ENCODE measurements around the gene RAB11A.

RAB11A gene

DNA sequence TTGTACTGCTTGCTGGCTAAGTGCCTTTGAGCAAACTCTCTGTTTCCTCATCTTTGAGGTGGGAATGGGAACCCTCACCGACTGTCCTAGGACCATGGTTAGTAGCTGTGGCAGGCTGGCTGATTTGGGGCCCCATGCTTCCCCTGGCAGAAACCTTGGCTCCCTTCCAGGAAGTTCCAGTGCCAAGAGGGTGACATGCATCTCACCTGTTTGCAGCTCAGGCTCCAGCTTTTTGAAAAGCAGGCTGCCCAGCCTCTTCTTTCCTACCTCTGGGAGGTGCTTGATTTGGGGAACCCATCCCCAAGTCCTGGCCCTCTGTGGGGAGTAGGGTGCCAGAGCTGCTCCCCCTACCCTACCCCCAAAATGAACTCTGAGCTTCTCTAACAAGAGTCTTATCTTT is 50.8 kb downstream of the RAB11A start:
- no peak for DNase-seq (ENCODE audit: low read depth, low spot score)
- in situ Hi-C loops (cut with HindIII; ENCODE audit: low sequenced_read_pairs) = no loop called here
- no peak overlapping the region for H3K4me3 ChIP-seq (ENCODE audit: low read depth, low read length)
- TF ChIP-seq, protein P1, sequence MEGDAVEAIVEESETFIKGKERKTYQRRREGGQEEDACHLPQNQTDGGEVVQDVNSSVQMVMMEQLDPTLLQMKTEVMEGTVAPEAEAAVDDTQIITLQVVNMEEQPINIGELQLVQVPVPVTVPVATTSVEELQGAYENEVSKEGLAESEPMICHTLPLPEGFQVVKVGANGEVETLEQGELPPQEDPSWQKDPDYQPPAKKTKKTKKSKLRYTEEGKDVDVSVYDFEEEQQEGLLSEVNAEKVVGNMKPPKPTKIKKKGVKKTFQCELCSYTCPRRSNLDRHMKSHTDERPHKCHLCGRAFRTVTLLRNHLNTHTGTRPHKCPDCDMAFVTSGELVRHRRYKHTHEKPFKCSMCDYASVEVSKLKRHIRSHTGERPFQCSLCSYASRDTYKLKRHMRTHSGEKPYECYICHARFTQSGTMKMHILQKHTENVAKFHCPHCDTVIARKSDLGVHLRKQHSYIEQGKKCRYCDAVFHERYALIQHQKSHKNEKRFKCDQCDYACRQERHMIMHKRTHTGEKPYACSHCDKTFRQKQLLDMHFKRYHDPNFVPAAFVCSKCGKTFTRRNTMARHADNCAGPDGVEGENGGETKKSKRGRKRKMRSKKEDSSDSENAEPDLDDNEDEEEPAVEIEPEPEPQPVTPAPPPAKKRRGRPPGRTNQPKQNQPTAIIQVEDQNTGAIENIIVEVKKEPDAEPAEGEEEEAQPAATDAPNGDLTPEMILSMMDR (IDR thresholded peaks at IDR 0.05; ENCODE audit: low read depth, low read length) = no peak

DNA sequence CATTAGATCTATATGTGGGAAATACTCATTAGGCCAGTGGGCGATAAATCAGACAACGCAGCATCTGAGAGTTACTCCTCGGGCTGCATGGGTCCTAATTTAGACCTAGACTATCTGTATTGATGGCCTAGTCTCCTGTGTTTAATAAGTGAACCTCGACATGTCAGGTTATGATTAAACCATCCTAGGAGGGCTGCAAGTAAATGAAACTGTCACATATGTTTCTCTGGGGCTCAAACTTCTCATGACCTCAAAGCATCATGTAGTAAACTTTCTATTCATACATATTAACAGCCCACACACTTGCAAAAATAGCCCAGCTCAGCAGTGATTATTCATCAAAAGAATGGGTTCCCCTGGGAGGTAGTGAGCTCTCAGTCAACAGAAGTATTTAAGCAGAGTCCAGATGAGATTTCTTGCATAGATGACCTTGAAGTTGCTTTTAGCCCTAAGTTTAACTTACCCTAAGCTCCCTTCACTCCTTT is 51.6 kb downstream of the RAB11A start:
- no peak for DNase-seq (ENCODE audit: low read depth, low spot score)
- TF ChIP-seq, protein P1 (IDR thresholded peaks at IDR 0.05; ENCODE audit: low read depth, low read length) = no peak
- no peak overlapping the region for H3K4me3 ChIP-seq (ENCODE audit: low read depth, low read length)
- in situ Hi-C loops (cut with HindIII; ENCODE audit: low sequenced_read_pairs) = no loop called here

DNA sequence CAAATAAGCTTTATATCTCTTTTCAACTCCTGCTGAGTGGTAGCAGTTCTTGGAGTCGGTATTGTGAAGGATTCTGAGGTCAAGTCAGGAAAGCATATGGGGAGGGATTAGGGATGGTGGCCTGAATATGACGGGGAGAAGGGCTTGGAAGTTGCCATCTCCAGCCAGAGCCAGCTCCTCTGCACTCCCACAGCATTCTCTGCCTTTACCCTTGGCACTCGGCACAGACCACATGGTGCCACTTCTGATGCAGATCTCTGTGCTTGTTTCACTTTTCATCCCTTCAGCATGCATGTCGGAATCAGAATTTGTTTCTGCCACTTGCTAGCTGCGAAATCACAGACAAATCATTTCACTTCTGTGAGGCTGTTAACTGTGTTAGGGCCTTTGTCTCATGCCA is 52.5 kb downstream of the RAB11A start:
- no peak for DNase-seq (ENCODE audit: low read depth, low spot score)
- in situ Hi-C loops (cut with HindIII; ENCODE audit: low sequenced_read_pairs) = no loop called here
- TF ChIP-seq, protein P1 (IDR thresholded peaks at IDR 0.05; ENCODE audit: low read depth, low read length) = no peak
- H3K4me3 ChIP-seq (ENCODE audit: low read depth, low read length) = no peak overlapping the region

DNA sequence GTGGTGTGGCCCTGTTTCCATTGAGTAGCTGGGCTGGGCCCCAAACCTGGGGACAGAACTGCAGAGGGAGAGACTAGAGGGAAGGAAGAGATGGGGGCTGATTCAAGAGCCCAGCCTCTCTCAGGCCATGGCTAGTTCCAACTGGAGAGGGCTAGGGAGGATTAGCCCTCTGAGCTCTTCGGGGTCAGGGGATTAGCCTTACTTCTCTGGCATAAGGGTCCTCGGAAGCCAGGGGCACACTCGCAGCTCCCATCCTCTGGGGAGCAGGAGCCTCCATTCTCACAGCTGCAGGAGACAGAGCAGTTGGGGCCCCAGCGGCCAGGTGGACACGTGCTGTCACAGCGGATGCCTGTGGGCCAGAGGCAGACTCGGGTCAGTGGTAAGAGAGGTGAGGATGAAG is 53.3 kb downstream of the RAB11A start:
- in situ Hi-C loops (cut with HindIII; ENCODE audit: low sequenced_read_pairs) = no loop called here
- no peak overlapping the region for H3K4me3 ChIP-seq (ENCODE audit: low read depth, low read length)
- DNase-seq (ENCODE audit: low read depth, low spot score) = no peak
- TF ChIP-seq, protein P1 (IDR thresholded peaks at IDR 0.05; ENCODE audit: low read depth, low read length) = no peak

DNA sequence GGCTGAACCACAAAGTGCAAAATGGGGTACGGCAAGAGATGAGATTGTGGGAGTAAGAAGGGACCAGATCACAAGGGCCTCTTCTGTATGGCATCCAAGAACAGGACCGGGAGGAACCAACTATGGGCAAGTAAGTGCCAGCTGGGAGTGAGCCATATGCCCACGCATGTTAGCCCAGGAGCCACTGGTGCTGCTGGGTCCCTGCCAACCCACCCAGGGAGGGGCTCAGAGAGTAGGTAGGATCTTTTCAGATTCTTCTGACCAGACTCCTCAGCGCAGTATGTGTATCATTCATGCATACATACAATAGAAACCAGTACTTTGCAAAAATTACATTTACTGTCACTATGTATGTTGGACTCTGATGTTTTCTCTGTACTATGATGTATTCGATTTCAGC is 54.0 kb downstream of the RAB11A start:
- no peak overlapping the region for H3K4me3 ChIP-seq (ENCODE audit: low read depth, low read length)
- TF ChIP-seq, protein P1 (IDR thresholded peaks at IDR 0.05; ENCODE audit: low read depth, low read length) = no peak
- in situ Hi-C loops (cut with HindIII; ENCODE audit: low sequenced_read_pairs) = no loop called here
- DNase-seq (ENCODE audit: low read depth, low spot score) = no peak

DNA sequence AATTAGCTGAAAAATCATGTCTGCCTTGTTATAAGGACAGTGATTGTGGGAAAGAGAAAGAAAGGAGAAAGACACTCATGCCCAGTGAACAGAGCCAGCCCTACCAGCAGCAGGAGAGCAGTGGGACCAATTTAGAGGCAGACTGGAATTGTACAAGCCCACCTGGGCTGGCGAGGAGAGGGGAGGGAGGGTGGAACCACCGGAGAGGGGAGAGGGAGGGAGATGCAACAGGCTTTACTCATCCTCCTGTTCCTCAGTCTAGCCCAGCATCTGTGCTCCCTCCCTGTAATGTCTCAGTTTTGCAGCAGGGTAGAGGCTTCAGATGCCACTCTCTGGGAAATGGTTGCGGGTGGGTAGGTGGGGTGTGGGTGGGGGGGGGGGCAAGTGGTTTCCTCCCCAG is 54.7 kb downstream of the RAB11A start:
- no peak overlapping the region for H3K4me3 ChIP-seq (ENCODE audit: low read depth, low read length)
- in situ Hi-C loops (cut with HindIII; ENCODE audit: low sequenced_read_pairs) = no loop called here
- TF ChIP-seq, protein P1 (IDR thresholded peaks at IDR 0.05; ENCODE audit: low read depth, low read length) = no peak

DNA sequence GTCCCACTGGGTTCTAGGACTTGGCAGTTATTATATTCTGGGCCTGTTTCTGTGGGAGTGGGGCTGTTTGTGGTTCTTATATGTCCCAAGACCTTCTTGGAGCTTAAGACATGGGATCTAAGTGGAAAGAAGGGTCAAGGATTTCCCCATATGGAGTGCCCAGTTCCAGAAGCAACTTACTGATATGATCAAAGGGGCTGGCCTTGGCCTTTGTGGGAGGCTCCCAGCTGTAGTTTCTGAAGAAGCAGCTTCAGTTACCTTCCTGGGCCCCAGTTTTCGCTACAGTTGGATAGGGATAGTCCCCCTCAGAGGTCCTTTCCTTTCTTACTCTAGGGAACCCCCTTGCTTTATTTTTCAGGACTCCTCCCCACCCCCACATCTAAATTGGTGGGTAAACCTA is 56.0 kb downstream of the RAB11A start:
- H3K4me3 ChIP-seq (ENCODE audit: low read depth, low read length) = no peak overlapping the region
- DNase-seq (ENCODE audit: low read depth, low spot score) = no peak
- in situ Hi-C loops (cut with HindIII; ENCODE audit: low sequenced_read_pairs) = no loop called here
- TF ChIP-seq, protein P1 (IDR thresholded peaks at IDR 0.05; ENCODE audit: low read depth, low read length) = no peak

More for the DNA sequence above, 54.7 kb downstream of the RAB11A start:
- no peak for DNase-seq (ENCODE audit: low read depth, low spot score)

Measured in astrocyte of the spinal cord (primary cell).